Neural crest cell (in vitro differentiated cells): ENCODE data around the gene TRAPPC1. TPM values are rescaled to one million over a fixed set of nuclear protein-coding genes. Genes with fewer than 3 reads are reported as not detected.

ENCODE experiments used
- DNase-seq: peaks from one replicate; pipeline ENCODE4 v3.0.0; 2021; ENCODE audit warnings: low read depth, mixed read lengths, low spot score
- H3K27ac Mint-ChIP-seq: one replicate; pipeline ENCODE4 v1.8.0; 2021; ENCODE audit warnings: mild to moderate bottlenecking, mixed read lengths; ENCODE audit not compliant: unreplicated experiment
- H3K27me3 Mint-ChIP-seq: 2 replicates; pipeline ENCODE4 v1.8.0; 2021; ENCODE audit warnings: low read depth, mild to moderate bottlenecking, mixed read lengths
- H3K36me3 Mint-ChIP-seq: 2 replicates; pipeline ENCODE4 v1.8.0; 2021; ENCODE audit warnings: low read depth, mild to moderate bottlenecking, mixed read lengths
- H3K4me1 Mint-ChIP-seq: 2 replicates; pipeline ENCODE4 v1.8.0; 2021; ENCODE audit warnings: mixed read lengths
- H3K4me3 Mint-ChIP-seq: one replicate; pipeline ENCODE4 v1.8.0; 2021; ENCODE audit warnings: mild to moderate bottlenecking, mixed read lengths
- H3K9me3 Mint-ChIP-seq: 2 replicates; pipeline ENCODE4 v1.8.0; 2021; ENCODE audit warnings: mixed read lengths
- total RNA-seq: library from RNA; stranded (reverse); gene quantifications from 2 replicates; pipeline ENCODE4 v1.2.1, GENCODE V29; 2021
- TF ChIP-seq, protein P1 (sequence below): fragments of 200-600 bp; sonication (generic); conservative IDR thresholded peaks from 2 replicates; pipeline ENCODE4 v1.5.0; 2021; ENCODE audit warnings: antibody characterized with exemption, mild to moderate bottlenecking

The TRAPPC1 gene
- total RNA-seq, 1 donor from 2014 or later: 145 TPM

DNA sequence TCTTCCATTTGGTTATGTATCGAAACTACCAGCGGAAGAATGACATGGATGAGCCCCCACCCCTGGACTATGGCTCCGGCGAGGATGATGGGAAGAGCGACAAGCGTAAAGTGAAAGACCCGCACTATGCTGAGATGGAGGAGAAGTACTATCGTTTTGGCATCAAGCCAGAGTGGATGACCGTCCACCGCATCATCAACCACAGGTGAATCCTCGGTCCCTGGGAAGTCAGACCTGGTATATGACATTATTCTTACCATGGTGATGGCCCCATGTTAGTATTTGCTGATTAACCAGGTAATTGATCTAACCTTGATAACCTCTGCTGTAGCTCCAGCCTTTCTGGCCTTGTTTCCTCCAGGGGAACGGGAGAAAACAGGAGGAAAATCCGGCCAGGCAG, 34.7 kb downstream of the TRAPPC1 start:
- Mint-ChIP-seq H3K4me3 (no peak overlapping the region), H3K27ac (no peak overlapping the region), H3K9me3 (no peaks in the 10 kb centered on the region), H3K4me1 (peaks cover 14% of the 10 kb centered on the region), H3K36me3 (peaks cover 25% of the 10 kb centered on the region), H3K27me3 (no peaks in the 10 kb centered on the region)
- DNase-seq: no peak
- TF ChIP-seq, protein P1, sequence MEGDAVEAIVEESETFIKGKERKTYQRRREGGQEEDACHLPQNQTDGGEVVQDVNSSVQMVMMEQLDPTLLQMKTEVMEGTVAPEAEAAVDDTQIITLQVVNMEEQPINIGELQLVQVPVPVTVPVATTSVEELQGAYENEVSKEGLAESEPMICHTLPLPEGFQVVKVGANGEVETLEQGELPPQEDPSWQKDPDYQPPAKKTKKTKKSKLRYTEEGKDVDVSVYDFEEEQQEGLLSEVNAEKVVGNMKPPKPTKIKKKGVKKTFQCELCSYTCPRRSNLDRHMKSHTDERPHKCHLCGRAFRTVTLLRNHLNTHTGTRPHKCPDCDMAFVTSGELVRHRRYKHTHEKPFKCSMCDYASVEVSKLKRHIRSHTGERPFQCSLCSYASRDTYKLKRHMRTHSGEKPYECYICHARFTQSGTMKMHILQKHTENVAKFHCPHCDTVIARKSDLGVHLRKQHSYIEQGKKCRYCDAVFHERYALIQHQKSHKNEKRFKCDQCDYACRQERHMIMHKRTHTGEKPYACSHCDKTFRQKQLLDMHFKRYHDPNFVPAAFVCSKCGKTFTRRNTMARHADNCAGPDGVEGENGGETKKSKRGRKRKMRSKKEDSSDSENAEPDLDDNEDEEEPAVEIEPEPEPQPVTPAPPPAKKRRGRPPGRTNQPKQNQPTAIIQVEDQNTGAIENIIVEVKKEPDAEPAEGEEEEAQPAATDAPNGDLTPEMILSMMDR: no peak

DNA sequence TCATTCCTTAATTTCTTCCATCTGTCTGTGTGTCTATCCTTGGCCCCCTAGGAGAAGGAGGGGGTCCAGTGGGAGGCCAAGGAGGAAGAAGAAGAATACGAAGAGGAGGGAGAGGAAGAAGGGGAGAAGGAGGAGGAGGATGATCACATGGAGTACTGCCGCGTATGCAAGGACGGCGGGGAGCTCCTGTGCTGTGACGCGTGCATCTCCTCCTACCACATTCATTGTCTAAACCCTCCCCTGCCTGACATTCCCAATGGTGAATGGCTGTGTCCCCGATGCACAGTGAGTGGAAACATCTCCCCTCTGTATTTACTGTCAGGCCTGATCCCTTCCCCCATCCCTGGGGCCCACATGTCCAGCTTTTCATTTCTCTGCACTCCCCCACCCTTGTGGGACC, 36.9 kb downstream of the TRAPPC1 start:
- TF ChIP-seq, protein P1: no peak
- Mint-ChIP-seq H3K36me3 (peaks cover 26% of the 10 kb centered on the region), H3K9me3 (no peaks in the 10 kb centered on the region), H3K4me3 (no peak overlapping the region), H3K27ac (no peak overlapping the region), H3K27me3 (no peaks in the 10 kb centered on the region), H3K4me1 (peaks cover 14% of the 10 kb centered on the region)
- DNase-seq: no peak

DNA sequence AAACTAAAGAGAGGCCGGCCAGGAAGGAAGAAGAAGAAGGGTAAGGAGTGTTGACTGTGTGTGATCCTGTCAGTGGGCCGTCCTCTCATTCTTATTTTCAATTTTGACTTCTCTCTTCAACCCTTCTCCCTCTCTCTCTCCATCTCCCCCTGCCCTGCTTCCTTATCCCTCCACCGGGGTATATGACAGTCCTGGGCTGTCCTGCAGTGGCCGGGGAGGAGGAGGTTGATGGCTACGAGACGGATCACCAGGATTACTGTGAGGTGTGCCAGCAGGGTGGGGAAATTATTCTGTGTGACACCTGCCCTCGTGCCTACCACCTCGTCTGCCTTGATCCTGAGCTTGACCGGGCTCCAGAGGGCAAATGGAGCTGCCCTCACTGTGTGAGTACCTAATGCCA, 37.5 kb downstream of the TRAPPC1 start:
- H3K27ac Mint-ChIP-seq: no peak overlapping the region

DNA sequence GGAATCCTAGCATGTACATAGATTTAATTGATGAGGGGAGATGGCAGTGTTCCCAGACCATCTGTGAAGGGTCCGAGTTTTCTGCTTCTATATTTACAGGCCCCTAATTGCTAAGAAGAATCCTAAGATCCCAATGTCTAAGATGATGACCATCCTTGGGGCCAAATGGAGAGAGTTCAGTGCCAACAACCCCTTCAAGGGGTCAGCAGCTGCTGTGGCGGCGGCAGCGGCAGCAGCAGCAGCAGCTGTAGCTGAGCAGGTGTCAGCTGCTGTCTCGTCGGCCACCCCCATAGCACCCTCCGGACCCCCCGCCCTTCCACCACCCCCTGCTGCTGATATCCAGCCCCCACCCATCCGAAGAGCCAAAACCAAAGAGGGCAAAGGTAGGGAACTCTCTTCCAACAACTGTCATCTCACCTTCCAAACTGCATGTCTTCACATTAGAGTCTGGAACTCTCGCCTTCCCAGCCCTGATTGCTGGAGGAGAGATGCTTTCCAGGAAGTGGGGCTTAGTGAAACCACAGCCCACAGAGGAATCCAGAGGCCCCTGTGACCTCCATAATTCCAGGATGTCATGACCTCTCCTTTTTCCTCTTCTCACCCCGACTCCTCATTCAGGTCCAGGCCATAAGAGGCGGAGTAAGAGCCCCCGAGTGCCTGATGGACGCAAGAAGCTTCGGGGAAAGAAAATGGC, 38.4 kb downstream of the TRAPPC1 start:
- H3K36me3 Mint-ChIP-seq: peaks cover 23% of the 10 kb centered on the region
- DNase-seq: no peak
- no peaks in the 10 kb centered on the region for H3K27me3 Mint-ChIP-seq

More for the DNA sequence above, 37.5 kb downstream of the TRAPPC1 start:
- Mint-ChIP-seq H3K4me1 (peaks cover 14% of the 10 kb centered on the region), H3K4me3 (no peak overlapping the region), H3K27me3 (no peaks in the 10 kb centered on the region), H3K9me3 (no peaks in the 10 kb centered on the region), H3K36me3 (peaks cover 22% of the 10 kb centered on the region)
- TF ChIP-seq, protein P1: no peak
- DNase-seq: no peak

DNA sequence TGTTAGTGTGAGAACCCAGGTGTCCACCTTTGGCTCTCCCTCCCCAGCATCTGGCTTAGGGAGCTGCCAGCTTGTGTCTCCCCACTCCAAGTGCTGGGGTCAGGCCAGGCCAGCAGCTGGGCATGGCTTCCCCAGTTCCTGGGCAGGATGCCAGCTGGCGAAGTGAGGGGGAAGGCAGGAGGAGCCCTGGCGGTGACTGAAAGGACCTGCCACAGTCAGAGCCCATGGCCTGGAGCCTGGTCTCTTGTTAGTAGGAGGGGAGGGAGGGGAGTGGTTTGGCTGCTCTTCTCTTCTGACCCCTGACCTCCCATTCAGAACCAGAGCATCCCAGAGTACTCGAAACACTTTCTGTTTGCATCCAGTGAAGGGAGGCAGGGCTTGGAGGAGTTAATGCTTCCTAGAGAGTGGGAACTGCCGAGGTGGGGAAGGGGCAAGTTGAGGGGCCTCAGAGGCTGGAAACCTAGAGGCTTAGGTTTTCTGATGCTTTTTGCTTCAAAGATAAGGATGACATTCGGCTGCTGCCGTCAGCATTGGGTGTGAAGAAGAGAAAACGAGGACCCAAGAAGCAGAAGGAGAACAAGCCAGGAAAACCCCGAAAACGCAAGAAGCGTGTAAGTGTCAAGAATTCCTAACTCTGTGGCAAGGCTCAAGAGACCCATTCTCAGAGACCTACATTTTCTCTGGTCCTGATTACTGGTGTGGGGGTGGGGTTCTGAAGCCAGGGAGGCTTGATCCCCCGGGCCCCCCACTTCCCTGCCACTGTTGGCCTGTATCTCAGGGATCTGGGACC, 42.4 kb downstream of the TRAPPC1 start:
- Mint-ChIP-seq H3K27ac (no peak overlapping the region), H3K9me3 (no peaks in the 10 kb centered on the region), H3K4me1 (peaks cover under 1% of the 10 kb centered on the region), H3K27me3 (no peaks in the 10 kb centered on the region), H3K36me3 (peaks cover 10% of the 10 kb centered on the region), H3K4me3 (no peak overlapping the region)
- peak; percentile 43 for DNase-seq
- TF ChIP-seq, protein P1: peak; percentile 53

More for the DNA sequence above, 38.4 kb downstream of the TRAPPC1 start:
- no peak overlapping the region for H3K27ac Mint-ChIP-seq
- no peaks in the 10 kb centered on the region for H3K9me3 Mint-ChIP-seq
- H3K4me1 Mint-ChIP-seq: peaks cover 14% of the 10 kb centered on the region
- TF ChIP-seq, protein P1: no peak
- no peak overlapping the region for H3K4me3 Mint-ChIP-seq
